ENCODE results near the gene KNCN. TPM values are rescaled to one million over a fixed set of nuclear protein-coding genes. Genes with fewer than 3 reads are reported as not detected.

The KNCN gene
- total and polyA plus RNA-seq, 10 of the 15 experiments (the other 5 are each of a cell fraction or from before 2014, with no cell fraction given), result not detected

GRCh38 chr1:46599059-46599970 is 47.9 kb upstream of the KNCN start:
- SMC1A ChIA-PET (ENCODE audit: uncharacterized antibody, unreplicated experiment), result interaction anchor here (0.9 to 1.3 kb wide), 2 partner anchors 9 kb away, joined by 4 read pairs; no protein-coding TSS in a partner anchor
- Histone ChIP-seq H3K4me1 (ENCODE audit: control insufficient read depth, insufficient read depth, low read length) (0 out of 2 replicates have a peak, but pooled peaks cover 7% of the 10 kb centered on the region), H3K27ac (ENCODE audit: control insufficient read depth, insufficient read depth) (no peak overlapping the region), H3K9me3 (replicated peaks; ENCODE audit: control insufficient read depth, insufficient read depth, low read length) (no peaks in the 10 kb centered on the region), H3K9ac (ENCODE audit: control insufficient read depth, insufficient read depth, low read length) (no peak overlapping the region), H3K27me3 (replicated peaks in 1 of 2; ENCODE audit: control insufficient read depth in 2 of 2, insufficient read depth in 2 of 2, low read length in 1 of 2) (no peaks in the 10 kb centered on the region), H4K20me1 (ENCODE audit: control insufficient read depth, insufficient read depth) (no peaks in the 10 kb centered on the region), H3K4me2 (ENCODE audit: control insufficient read depth, insufficient read depth) (no peak overlapping the region), H3K79me2 (ENCODE audit: control insufficient read depth, insufficient read depth, low read length) (peaks cover 2% of the 10 kb centered on the region; the same call in 1 of the 2 replicates), H2AFZ (ENCODE audit: control insufficient read depth, low read depth, low read length) (no peak overlapping the region), H3K4me3 (no peak overlapping the region), H3K36me3 (ENCODE audit: control insufficient read depth in 2 of 2, insufficient read depth in 2 of 2, low read length in 1 of 2) (no peaks in the 10 kb centered on the region)
- FAIRE-seq, result no peak
- intact Hi-C loops (cut with micrococcal nuclease; ENCODE audit: unreplicated experiment) (no loop called here), in situ Hi-C loops (cut with MboI) (no loop called here)
- CTCF ChIA-PET, result interaction anchor here (0.6 to 1.6 kb wide), 3 partner anchors 11 to 51 kb away, joined by 3 to 4 read pairs (median 3); partner anchors contain the start of gene MOB3C
- RAD21 ChIA-PET (ENCODE audit: unreplicated experiment), result no interaction called here
- DNase-seq (ENCODE audit: low read depth, low spot score), result no peak
- no peak for ATAC-seq
- no TSS peak for BruUV-seq (replicated peaks)
- WGBS (ENCODE audit: insufficient coverage, insufficient replicate concordance, low lambda C conversion rate, missing lambda C conversion rate), result 90% methylated on average over 9 of the region's 9 CpGs
- TF ChIP-seq POLR2AphosphoS5 (IDR thresholded peaks at IDR 0.05; ENCODE audit: low read length) (no peak), CEBPZ (IDR thresholded peaks at IDR 0.05; ENCODE audit: low read depth, low read length) (no peak), ATF2 (IDR thresholded peaks at IDR 0.05; ENCODE audit: low read length) (no peak), BRCA1 (IDR thresholded peaks at IDR 0.05; ENCODE audit: low read depth, low read length) (no peak), MAX (IDR thresholded peaks at IDR 0.05; ENCODE audit: low read depth, low read length) (no peak), NKRF (conservative IDR thresholded peaks at IDR 0.05) (no peak), SP1 (IDR thresholded peaks at IDR 0.05; ENCODE audit: low read depth, low read length) (no peak), DPF2 (IDR thresholded peaks at IDR 0.05) (no peak), ZNF622 (IDR thresholded peaks at IDR 0.05) (no peak)
- POLR2A ChIA-PET, result interaction anchor here (0.6 to 9.1 kb wide), 2 partner anchors 17 to 22 kb away, joined by 3 to 124 read pairs; partner anchors contain the start of gene MOB3C
